HG03469 (cell line): Measurements from ENCODE around the gene SUPT6H.
A peak's percentile ranks its signal among the peaks of the same experiment; 100 is the strongest.

Source experiments
- ATAC-seq: cut with Tn5 transposase; IDR thresholded peaks from one replicate; pipeline ENCODE4 v1.9.1; 2021; ENCODE audit warnings: mild to moderate bottlenecking, moderate library complexity, moderate number of reproducible peaks; ENCODE audit not compliant: unreplicated experiment

Gene SUPT6H

DNA sequence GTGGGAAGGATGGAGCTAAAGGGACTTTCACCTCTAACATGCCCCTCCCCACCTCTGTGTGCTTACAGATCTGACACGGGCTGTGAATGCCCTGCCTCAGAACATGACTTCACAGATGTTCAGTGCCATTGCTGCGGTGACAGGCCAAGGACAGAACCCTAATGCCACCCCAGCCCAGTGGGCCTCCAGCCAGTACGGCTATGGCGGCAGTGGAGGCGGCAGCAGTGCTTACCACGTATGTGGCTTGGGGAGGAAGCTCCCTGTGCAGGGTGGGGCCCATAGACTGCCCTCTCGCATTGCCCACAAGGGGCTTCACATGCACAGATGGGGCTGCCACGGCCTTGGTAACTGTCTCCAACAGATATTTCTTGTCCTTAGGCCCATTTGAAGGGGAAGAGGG is 38.3 kb downstream of the SUPT6H start:
- no peak for ATAC-seq

DNA sequence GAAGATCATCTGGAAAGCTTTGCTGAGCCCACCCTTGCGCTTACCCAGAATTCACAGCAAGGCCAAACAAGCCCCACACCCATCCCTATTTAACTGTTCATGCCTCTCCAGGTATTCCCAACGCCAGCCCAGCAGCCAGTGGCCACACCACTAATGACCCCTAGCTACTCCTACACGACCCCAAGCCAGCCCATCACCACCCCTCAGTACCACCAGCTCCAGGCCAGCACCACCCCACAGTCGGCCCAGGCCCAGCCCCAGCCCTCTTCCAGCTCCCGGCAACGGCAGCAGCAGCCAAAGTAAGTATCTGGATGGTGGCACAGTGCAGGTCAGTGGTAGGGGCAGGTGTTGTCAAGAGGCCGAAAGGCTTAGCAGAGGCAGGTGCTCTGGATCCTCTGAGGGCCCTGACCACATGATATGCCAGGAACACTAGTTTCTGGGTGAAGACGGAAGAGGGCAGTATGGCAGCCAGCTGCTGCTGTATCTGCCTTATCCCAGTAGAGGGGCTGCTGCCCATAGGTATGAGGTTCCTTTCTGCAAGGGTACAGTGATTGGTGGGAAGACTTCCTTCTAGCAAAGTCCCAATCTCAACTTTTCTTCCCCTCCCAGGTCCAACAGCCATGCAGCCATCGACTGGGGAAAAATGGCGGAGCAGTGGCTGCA is 39.0 kb downstream of the SUPT6H start:
- no peak for ATAC-seq

DNA sequence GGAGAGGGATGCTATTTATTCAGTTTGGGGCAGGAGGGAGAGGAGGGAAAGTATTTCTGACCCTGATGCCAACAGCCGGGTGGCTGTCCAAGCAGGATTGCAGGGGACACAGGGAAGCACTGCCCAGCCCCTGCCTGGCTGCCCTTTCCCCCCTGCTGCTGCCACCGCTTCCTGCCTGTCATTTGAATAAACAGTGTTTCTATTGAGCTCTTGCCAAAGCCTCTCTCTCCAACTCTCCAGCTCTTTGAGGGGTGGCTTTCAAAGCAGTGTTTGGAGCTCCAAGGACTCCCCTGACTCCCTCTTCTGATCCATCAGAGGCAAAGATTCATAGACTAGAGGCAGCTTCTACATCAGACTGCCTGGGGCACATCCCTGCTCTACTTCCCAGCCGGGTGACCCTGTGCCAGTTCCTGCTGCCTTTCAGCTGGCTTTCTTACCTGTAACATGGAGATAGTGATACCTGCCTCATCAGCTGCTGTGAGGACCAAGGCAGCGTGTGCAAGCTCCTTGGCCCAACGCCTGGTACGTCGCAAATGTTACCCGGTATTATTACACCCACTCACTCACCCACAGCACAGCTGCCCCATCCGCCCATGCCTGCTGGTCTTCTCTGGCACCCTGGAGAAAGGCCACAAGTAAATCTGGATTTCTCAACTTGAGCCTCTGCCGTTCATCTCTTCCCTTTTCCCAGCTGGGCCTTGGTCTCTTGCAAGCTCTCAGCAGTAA is 40.2 kb downstream of the SUPT6H start:
- no peak for ATAC-seq

DNA sequence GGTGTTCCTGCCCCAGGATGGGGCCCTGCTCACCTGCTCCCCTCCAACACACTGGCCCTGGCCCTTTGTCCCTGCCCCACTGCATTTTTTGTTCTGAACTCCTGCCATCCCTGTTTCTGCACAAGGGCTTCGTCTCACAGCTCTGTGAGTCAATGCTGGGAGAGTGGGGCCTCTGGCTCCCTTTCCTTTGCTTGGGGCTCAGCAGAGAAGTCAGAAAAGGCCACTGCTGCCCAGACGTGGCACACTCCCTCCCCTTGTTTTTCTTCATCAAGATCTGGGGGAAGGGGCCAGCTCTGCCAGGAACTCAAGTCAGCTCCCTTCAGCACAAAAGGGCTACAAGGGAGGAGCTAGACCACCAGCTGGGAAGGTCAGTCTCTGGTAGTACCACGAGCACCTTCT is 40.7 kb downstream of the SUPT6H start:
- no peak for ATAC-seq

DNA sequence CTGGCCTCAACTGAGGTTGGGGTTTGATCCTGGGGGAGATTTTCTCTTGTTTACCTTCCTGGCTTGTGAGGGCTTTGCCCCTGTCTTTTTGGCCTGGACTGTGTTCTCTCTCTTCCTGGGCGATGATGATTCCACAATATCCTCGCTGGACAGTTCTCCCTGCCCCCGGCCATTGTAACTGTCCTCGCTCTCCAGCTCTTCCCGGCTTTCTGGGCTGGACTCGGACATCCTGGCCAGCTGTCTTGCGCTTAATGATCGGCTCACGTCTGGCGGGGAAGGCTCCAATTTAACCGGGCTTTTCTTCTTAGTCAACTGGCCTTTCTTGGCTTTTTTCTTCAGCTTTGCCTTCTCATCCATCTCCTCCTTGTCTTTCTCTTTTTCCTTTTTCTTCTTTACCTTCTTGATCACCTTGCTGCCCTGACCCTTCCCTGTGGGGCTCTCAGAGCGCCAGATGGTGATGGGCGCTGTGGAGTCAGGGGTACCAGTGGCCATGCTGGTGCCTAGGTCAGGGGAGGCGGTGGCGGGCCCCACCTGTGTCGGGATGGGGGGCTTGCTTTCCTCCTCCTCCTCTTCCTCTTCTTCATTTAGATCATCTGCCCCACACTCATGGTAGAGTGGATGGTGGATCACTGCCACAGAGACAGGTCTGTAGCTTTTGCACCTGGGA is 41.7 kb downstream of the SUPT6H start:
- ATAC-seq, result no peak

DNA sequence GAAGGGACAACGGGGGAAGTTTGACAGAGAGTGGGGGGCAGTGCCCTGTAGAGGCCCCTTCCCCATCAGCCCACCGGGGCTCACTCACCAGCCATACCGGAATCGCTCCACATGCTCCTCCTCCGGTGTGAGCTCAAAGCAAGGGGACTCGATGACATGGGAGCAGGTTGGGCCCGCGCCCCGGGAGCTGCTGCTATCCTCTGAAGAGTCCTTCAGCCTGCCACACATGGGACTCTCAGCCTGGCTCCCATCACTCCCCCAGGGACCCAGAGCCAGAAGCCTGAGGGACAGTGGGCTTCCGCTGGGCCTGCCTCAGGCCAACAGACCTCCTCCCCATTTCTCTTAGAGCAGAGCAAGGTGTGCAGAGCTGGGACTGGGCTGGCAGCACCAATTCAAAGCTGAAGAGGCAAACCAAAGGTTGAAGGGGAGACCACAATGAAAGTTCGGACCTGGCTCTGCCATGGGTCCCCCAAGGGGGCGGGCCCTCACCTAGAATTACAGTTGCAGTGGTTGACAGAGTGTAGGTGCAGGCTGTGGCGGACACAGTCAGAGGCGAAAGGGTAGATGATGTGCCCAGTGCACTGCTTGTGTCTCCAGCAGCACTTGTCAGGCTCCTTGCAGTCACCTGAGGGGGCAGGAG is 42.3 kb downstream of the SUPT6H start:
- ATAC-seq, result no peak

DNA sequence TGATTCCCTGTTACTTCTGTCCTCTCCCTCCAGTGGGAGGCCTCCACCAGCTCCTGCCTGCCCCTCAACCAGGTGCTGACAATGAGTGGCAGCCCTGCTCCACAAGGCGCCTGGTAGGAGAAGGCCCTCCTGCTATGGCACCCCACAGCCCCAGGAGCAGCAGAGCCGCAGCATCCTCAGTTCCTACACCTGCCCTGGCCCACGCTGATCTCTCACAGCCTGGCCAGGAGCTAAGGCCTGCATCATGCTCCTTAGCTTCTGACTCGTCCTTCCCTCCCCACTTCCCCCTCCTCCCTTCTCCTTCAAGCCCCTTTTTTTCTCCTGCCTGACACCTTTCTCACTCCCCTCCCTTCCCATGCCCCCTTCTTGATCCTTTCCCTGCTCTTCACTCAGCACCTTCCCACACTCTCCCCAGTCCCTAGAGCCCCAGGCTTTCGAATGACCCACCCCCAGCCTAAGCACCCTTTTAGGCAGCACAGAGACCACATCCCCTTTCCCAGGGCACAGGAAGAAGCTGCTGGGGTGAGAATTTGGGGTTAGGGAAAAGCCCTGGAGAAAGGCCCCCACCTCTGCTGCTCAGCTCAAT is 43.2 kb downstream of the SUPT6H start:
- ATAC-seq, result no peak

DNA sequence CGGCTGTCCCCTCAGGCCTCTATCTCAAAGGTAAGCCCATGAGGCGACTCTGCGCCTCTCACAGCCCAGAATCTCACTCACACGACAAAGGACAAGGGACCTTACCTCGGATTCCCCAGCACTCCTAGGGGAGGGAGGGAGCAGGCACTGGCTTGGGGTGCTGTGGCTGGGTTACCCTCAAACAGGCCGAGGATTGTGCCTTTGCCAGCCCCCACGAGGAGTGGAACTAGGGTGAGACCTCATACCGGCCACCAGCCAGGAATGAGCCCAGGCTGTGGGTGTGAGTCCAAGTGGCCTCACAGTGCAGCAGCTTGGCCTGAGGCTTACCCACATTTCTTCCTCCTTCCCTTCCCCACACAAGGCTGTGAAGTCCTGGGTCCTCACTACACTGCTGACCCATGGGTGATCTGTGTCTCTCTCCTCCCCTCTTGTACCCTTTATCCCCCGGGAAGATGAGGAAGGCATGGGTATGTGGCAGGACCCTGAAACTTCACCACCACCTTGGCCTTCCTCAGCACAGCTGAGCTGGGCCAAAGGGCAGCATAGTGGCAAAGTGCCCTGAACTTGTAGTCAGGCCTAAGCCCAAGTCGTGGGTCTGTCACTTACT is 43.8 kb downstream of the SUPT6H start:
- no peak for ATAC-seq

DNA sequence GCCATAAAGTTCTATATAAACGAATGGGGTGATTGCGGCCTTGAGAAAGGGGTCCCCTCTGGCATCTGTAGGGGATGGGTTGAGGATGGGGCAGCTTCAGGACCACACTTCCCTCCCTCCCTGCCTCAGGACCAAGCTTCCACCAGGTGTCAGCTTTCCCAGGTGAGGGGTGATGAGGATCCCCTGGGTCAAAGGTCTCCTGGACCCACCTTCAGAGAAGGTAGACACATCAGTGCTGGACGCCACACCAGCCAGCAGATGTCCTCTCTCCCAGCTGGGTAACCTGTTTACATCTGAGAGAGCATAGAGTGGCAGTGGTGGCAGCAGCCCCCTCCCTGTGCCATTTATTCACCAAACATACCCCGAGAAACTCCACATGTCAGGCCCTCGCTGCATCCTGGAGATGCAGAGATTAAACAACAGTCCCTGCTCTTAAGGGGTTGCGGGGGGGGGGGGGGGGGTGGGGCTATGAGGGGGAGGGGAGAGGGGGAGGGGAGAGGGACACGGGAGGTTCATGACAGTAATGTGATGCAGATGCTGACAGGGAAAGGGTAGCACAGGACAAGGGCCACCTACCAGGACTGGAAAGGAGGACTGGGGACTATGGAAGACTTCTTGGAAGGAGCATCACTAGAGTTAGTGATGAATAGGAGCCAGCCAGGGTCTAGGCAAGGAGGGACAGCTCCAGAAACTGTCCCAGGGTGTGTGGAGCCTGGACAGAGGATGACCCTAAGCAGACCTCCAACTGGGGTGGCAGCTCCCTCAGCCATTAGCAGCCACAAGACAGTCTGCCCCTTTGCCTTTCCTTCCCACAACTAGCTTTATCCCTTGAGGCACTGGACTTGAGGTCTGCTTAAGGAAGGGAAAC is 44.7 kb downstream of the SUPT6H start:
- no peak for ATAC-seq

DNA sequence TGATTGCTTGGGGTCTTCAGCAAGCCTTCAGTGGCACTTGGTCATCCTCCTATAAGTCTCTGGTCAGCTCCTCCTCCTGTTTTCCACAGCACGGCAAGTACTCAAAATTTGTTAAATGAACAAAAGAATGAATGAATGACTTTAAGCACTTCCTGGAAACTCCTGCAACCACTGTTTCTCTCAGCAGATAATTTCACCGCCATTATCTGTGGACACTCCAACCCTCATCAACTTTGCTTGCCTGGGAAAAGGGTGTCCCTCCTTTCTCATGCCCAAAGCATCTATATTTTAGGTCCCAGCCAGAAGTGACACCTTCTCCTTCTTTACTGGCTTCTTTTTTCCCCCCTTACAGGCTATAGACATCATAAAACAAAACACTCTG is 45.3 kb downstream of the SUPT6H start:
- ATAC-seq, result no peak

DNA sequence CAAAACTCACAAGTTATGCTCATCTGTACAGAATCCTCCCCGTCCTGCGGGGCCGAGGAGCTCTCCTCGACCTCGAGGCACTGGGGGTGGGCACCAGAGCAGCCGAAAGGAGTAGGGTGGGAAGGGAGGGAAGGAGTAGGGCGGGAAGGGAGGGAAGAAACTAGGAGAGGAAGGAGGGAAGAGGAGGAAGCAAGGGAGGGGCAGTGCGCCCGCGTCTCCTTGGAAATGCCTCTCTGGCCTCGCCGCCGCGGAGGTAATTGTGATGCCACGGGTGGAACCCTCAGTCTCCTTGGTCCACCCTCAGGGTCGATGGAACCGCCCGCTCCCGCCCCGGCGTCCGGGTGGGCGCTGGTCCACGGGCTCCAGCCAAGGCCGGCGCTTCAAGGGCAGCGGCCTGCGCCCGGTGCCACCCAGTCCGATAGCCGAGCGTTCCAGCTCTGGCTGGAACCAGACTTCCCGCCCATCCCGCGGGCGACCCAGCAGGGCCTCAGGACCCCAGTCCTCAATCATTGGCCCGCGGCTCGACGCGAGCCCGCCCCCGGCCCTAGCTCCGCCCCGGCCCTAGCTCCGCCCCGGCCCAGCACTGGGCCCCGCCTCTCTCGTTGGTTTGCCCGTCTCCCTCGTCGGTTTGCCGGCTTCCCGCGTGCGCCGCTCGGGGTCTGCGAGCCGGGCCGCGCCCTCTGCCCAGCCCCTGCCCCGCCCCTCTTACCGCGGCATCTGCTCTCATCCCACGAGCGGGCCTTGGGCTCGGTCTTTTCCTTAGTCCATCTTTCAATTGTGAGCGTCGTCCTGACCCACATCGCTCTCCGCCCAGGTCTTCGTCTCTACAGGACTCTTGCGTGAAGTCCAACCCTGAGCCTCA is 49.1 kb downstream of the SUPT6H start:
- ATAC-seq, result peak; percentile 56

DNA sequence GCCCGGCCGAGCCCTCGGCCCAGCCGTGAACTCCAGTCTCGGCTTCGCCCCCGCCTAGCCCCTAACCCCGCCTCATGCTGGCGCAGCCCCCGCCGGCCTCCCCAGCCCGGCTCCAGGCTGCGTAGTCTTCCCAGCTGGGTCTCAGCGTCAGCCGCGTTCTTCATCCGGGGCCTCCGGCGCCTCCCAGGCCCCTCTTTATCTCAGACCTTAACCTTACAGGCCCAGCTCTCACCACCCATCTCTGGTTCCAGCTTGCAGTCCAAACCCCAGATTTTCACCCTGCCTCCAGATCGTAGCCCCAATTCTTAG is 49.7 kb downstream of the SUPT6H start, which contains the start of gene PROCA1:
TSS of gene PROCA1 (minus strand) at position 166 of the 309 bp plus-strand sequence. CDS start 228 bp downstream, outside the sequence.
- no peak for ATAC-seq

DNA sequence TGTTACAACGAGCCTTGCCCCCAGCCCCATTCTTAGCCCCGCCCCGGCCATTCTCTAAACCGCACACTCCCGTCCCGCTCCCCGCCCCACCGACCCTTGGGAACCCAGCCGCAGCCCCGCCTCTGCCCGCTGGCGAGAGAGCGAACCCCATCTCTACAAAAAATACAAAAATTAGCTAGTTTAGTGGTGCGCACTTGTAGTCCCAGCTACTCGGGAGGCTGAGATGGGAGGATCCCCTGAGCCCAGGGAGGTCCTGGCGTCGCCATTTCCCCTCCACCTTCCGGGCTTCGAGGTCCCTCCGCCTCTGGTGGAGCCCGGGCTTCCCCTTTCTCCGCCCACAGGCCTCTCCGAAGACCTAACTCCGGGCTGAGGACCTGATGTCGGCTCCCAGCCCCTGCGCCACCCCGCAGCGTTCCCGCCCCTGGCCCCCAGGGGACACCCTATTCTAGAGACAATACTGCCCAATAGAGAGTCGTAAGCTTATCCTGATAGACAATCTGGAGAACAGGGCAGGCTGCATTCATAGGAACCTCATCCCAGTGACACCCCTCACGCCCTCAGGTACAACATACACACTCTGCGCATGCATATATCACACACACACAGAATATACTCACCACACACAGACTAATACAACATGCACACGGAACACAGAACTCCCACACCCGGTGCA is 50.2 kb downstream of the SUPT6H start:
- no peak for ATAC-seq

DNA sequence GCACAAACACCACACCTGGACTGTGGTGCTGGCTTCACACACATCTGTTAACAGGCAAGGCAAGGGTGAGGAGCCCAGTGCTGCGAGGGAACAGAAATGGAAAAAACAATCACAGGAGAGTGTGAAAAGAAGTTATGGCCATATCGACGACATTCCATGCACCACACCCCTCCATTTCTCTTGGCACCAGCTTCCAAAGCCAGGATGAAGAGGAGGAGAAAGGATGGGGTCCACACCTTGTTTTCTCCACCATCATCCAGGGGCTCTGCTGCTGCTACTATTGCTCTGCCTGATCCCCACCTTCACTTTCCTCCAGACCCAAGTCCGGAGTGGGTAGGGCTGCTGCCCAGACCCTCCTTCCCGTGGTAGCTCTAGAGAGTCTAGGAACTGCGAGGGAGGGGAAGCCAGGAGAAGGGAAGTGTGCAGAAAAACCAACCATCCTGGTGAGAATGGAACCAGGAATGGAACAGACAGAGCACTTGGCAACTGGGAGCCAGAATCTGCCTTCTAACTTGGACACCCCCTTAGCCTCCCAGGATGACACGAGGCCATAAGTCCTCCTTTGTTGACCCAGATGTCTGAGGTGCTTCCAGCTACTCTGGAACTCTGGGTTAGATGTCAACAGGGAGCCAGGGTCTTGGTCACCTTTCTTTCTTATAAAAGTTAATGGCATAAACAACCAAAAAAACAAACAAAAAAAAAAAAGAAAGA is 50.9 kb downstream of the SUPT6H start:
- ATAC-seq, result no peak

DNA sequence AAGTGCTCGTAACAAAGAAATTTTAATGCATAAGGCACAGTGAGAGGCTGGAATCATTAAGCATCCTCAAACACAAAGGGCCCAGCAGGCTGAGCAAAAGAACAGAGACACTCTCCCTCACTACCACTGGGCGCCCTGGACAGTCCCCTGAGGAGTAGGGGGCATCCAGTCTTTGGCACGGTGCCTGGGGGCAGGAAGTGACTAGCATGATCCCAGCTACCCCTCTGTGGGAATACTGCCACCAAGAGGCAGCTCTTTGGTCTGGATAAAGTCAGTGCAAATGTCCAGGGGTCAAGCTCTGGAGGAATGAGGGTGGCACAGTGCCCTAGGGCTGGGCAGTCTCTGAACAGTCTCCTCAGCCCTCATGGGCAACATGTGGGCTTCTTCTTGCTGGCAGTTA is 52.3 kb downstream of the SUPT6H start:
- ATAC-seq, result no peak

DNA sequence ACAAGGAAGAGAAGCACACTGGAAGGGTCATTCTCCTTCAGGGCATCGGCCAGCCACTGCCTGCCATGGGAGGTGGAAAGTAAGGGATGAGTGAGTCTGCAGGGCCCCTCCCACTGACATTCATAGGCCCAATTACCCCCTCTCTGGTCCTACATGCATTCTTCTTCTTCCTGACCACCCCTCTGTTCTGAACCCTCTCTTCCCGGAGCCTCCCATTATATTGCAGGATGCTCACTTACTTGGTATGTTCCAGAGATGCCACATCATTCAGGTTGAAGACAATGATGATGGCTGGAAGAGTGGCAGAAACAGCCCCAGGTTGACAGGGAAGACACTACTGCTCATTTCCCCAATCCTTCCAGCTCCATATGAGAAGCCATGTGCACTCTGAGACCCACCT is 53.2 kb downstream of the SUPT6H start:
- no peak for ATAC-seq

DNA sequence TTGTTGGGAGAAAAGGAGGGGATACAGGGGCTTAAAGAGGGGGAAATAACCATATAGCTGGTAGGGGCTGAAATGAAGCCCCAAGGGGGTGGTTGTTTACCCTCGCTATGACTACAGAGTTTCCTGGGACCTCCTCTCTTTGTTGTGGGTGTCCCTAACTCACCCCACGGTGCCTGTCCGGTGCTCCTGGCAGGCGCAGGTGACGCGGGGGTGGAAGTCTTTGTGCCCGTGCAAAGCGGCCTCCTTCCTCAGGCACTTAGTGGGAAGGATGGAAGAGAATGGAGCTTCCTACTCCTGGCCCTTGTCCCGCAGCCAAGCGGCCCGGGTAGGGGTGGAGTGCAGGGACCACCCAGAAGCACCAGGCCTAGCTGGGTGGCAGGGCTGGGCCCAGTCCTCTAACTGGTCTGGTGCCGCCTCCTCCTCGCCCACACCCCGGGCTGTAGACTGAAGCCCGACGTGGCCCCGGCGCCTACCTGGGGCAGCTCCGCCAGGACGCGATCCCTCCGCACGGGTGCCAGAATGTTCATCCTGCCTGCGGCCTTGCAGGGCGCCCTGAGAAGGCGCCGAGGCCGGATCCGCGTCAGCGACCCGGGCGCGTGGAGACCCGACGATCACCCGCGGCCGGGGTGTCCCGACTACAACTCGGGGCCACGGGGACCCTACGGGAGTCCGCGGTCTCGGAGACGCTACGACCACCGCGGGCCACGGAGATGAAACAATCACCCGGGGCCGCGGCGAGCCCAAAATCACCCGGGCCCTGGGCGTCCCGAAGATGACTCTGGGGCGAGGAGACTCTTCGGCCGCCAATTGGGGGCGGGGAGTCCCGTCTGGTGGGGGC is 55.0 kb downstream of the SUPT6H start:
- no peak for ATAC-seq
